Measurements from ENCODE around the gene ZNF275.

DNA sequence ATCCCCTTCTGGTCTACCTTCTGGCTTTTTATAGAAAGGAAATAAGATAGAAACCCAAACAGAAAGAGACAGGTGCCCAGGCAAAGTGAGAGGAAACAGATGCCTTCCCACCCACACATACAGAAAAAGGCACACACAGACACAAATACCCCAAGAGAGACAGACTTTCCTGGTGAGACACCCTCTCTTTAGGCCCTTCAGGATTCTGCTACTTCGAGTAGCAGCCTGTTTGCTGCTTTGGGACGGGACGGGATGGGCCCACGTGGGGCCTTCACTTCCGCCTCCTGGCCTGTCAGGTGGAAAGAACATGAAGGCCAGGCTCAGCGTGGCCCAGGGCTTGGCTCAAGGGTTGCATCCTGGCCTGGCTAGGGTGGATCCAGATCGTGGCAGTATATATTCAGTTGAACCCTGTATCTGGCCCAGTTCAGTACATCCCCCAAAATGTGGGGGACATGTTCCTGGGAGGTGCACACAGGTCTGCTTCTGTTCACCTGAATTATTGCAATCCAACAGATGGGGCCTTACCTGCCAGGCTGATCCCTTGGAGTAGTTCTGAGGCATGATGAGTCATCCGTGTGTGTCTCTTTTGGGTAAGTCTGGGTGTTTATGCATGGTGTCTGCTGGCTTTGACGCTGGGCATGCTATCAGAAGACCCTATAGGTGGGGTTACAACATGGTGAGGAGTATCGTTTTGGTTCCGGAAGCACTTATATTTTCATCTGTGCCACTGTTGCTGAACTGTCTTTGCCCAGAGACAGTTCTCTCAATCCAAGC is 2.4 kb downstream of the ZNF275 start:
- TF ChIP-seq, protein P1, sequence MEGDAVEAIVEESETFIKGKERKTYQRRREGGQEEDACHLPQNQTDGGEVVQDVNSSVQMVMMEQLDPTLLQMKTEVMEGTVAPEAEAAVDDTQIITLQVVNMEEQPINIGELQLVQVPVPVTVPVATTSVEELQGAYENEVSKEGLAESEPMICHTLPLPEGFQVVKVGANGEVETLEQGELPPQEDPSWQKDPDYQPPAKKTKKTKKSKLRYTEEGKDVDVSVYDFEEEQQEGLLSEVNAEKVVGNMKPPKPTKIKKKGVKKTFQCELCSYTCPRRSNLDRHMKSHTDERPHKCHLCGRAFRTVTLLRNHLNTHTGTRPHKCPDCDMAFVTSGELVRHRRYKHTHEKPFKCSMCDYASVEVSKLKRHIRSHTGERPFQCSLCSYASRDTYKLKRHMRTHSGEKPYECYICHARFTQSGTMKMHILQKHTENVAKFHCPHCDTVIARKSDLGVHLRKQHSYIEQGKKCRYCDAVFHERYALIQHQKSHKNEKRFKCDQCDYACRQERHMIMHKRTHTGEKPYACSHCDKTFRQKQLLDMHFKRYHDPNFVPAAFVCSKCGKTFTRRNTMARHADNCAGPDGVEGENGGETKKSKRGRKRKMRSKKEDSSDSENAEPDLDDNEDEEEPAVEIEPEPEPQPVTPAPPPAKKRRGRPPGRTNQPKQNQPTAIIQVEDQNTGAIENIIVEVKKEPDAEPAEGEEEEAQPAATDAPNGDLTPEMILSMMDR (IDR thresholded peaks at IDR 0.05): no peak
- TF ChIP-seq POLR2A (IDR thresholded peaks at IDR 0.05): no peak

Data from lower leg skin (tissue), 3 donors.